Measurements from ENCODE around the gene BHMT2.

Gene BHMT2

DNA sequence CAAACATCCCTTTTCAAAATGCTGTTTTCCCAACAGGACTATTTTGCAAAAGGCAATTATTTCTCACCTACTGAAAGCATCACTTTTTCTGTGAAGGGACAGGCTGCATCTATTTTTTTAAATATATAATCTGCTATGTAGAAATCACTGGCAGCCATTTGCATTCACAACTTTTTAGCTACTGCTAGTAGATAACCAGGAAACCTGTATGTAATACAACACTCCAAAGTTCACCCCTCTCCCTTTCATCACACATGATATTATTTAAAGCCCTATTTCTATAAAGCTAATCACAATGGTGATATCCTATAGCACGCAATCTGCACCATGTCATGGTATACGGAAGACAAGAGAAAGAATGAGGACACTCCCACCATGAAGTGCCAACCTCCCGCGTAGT is 9.9 kb upstream of the BHMT2 start:
- no peak overlapping the region for H3K4me3 ChIP-seq (ENCODE audit: insufficient read depth, low read depth, low read length)
- no peaks in the 10 kb centered on the region for H3K4me1 ChIP-seq (ENCODE audit: control insufficient read depth, insufficient read depth, low read length)
- no peak overlapping the region for H3K27ac ChIP-seq (ENCODE audit: insufficient read depth, low read depth, low read length, poor library complexity, severe bottlenecking)
- H3K36me3 ChIP-seq (ENCODE audit: control insufficient read depth, insufficient read depth, low read length) = no peaks in the 10 kb centered on the region
- WGBS, 2 experiments = 86 to 97% methylated on average over 2 to 3 of the region's 4 CpGs
- H3K9me3 ChIP-seq (ENCODE audit: control insufficient read depth, low read length) = no peaks in the 10 kb centered on the region
- no peaks in the 10 kb centered on the region for H3K27me3 ChIP-seq (ENCODE audit: control insufficient read depth, insufficient read depth, low read length, poor library complexity, severe bottlenecking)

DNA sequence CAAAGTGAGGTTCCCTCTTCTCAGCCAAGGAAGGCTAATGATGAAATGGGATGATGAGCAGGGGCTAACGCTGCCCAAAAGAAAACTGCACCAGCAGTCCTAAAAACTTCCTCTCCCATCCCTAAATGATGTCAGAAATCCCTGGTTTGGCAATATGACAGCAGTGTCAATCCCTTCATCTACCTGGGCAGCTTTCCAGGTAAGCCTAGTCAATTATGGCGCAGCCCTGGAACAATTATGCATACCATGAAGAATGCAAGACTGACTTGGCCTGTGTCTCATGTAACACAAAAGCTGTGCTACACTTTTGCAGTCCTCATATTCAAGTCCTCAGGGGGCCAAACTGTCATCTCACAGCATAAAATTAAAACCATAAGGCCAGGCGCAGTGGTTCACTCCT is 7.1 kb upstream of the BHMT2 start:
- H3K27me3 ChIP-seq (ENCODE audit: control insufficient read depth, insufficient read depth, low read length, poor library complexity, severe bottlenecking) = no peaks in the 10 kb centered on the region
- H3K9me3 ChIP-seq (ENCODE audit: control insufficient read depth, low read length) = no peaks in the 10 kb centered on the region
- H3K4me1 ChIP-seq (ENCODE audit: control insufficient read depth, insufficient read depth, low read length) = no peaks in the 10 kb centered on the region
- H3K27ac ChIP-seq (ENCODE audit: insufficient read depth, low read depth, low read length, poor library complexity, severe bottlenecking) = no peak overlapping the region
- H3K36me3 ChIP-seq (ENCODE audit: control insufficient read depth, insufficient read depth, low read length) = no peaks in the 10 kb centered on the region
- WGBS, 2 experiments = 94% methylated on average over 3 of the region's 3 CpGs
- no peak overlapping the region for H3K4me3 ChIP-seq (ENCODE audit: insufficient read depth, low read depth, low read length)

DNA sequence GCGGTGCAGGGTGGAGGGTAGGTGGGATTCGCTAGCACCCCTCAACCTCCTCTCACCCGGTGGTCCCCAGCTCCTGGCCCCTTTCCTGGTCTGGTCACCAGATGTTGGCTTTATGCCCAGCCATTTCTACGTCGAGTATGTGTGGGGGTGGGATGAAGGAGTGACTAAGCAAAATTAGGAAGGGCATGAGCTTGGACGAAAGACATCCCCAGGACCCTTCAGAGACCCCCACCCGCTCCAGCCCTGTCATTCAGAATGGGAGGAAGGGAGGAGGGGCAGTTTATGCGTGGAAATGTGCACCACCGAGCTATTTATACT is 742 bp downstream of the BHMT2 start:
- H3K36me3 ChIP-seq (ENCODE audit: control insufficient read depth, insufficient read depth, low read length) = no peaks in the 10 kb centered on the region
- H3K27me3 ChIP-seq (ENCODE audit: control insufficient read depth, insufficient read depth, low read length, poor library complexity, severe bottlenecking) = no peaks in the 10 kb centered on the region
- no peak overlapping the region for H3K4me3 ChIP-seq (ENCODE audit: insufficient read depth, low read depth, low read length)
- H3K27ac ChIP-seq (ENCODE audit: insufficient read depth, low read depth, low read length, poor library complexity, severe bottlenecking) = no peak overlapping the region
- no peaks in the 10 kb centered on the region for H3K9me3 ChIP-seq (ENCODE audit: control insufficient read depth, low read length)
- no peaks in the 10 kb centered on the region for H3K4me1 ChIP-seq (ENCODE audit: control insufficient read depth, insufficient read depth, low read length)
- WGBS, 2 experiments = 85 to 87% methylated on average over 9 of the region's 9 CpGs

- no peaks in the 10 kb centered on the region for H3K4me1 ChIP-seq (ENCODE audit: control insufficient read depth, insufficient read depth, low read length)
- H3K36me3 ChIP-seq (ENCODE audit: control insufficient read depth, insufficient read depth, low read length) = no peaks in the 10 kb centered on the region
- no peaks in the 10 kb centered on the region for H3K27me3 ChIP-seq (ENCODE audit: control insufficient read depth, insufficient read depth, low read length, poor library complexity, severe bottlenecking)
- H3K4me3 ChIP-seq (ENCODE audit: insufficient read depth, low read depth, low read length) = no peak overlapping the region
- H3K27ac ChIP-seq (ENCODE audit: insufficient read depth, low read depth, low read length, poor library complexity, severe bottlenecking) = no peak overlapping the region
- WGBS, 2 experiments = 89 to 93% methylated on average over 6 of the region's 6 CpGs
- H3K9me3 ChIP-seq (ENCODE audit: control insufficient read depth, low read length) = no peaks in the 10 kb centered on the region
These were observed 5.1 kb downstream of the BHMT2 start for GRCh38 chr5:79074641-79075040.

GRCh38 chr5:79075646-79076426 is 6.3 kb downstream of the BHMT2 start:
- H3K4me3 ChIP-seq (ENCODE audit: insufficient read depth, low read depth, low read length) = no peak overlapping the region
- H3K36me3 ChIP-seq (ENCODE audit: control insufficient read depth, insufficient read depth, low read length) = no peaks in the 10 kb centered on the region
- no peaks in the 10 kb centered on the region for H3K9me3 ChIP-seq (ENCODE audit: control insufficient read depth, low read length)
- WGBS, 2 experiments = 92 to 94% methylated on average over 11 of the region's 11 CpGs
- no peaks in the 10 kb centered on the region for H3K4me1 ChIP-seq (ENCODE audit: control insufficient read depth, insufficient read depth, low read length)
- H3K27me3 ChIP-seq (ENCODE audit: control insufficient read depth, insufficient read depth, low read length, poor library complexity, severe bottlenecking) = no peaks in the 10 kb centered on the region
- no peak overlapping the region for H3K27ac ChIP-seq (ENCODE audit: insufficient read depth, low read depth, low read length, poor library complexity, severe bottlenecking)

GRCh38 chr5:79076819-79077218 is 7.3 kb downstream of the BHMT2 start:
- no peaks in the 10 kb centered on the region for H3K27me3 ChIP-seq (ENCODE audit: control insufficient read depth, insufficient read depth, low read length, poor library complexity, severe bottlenecking)
- H3K4me3 ChIP-seq (ENCODE audit: insufficient read depth, low read depth, low read length) = no peak overlapping the region
- H3K36me3 ChIP-seq (ENCODE audit: control insufficient read depth, insufficient read depth, low read length) = no peaks in the 10 kb centered on the region
- no peaks in the 10 kb centered on the region for H3K4me1 ChIP-seq (ENCODE audit: control insufficient read depth, insufficient read depth, low read length)
- no peaks in the 10 kb centered on the region for H3K9me3 ChIP-seq (ENCODE audit: control insufficient read depth, low read length)
- no peak overlapping the region for H3K27ac ChIP-seq (ENCODE audit: insufficient read depth, low read depth, low read length, poor library complexity, severe bottlenecking)
- WGBS, 2 experiments = 93 to 95% methylated on average over 4 of the region's 4 CpGs

- Histone ChIP-seq H3K27me3 (ENCODE audit: control insufficient read depth, insufficient read depth, low read length, poor library complexity, severe bottlenecking) (no peaks in the 10 kb centered on the region), H3K36me3 (ENCODE audit: control insufficient read depth, insufficient read depth, low read length) (no peaks in the 10 kb centered on the region), H3K9me3 (ENCODE audit: control insufficient read depth, low read length) (no peaks in the 10 kb centered on the region), H3K4me1 (ENCODE audit: control insufficient read depth, insufficient read depth, low read length) (no peaks in the 10 kb centered on the region), H3K27ac (ENCODE audit: insufficient read depth, low read depth, low read length, poor library complexity, severe bottlenecking) (no peak overlapping the region), H3K4me3 (ENCODE audit: insufficient read depth, low read depth, low read length) (no peak overlapping the region)
- 89 to 90% methylated on average over 3 of the region's 3 CpGs for WGBS, 2 experiments
These were observed 8.3 kb downstream of the BHMT2 start for GRCh38 chr5:79077680-79078365.

- Histone ChIP-seq H3K27me3 (ENCODE audit: control insufficient read depth, insufficient read depth, low read length, poor library complexity, severe bottlenecking) (no peaks in the 10 kb centered on the region), H3K36me3 (ENCODE audit: control insufficient read depth, insufficient read depth, low read length) (no peaks in the 10 kb centered on the region), H3K9me3 (ENCODE audit: control insufficient read depth, low read length) (no peaks in the 10 kb centered on the region), H3K27ac (ENCODE audit: insufficient read depth, low read depth, low read length, poor library complexity, severe bottlenecking) (no peak overlapping the region), H3K4me3 (ENCODE audit: insufficient read depth, low read depth, low read length) (no peak overlapping the region), H3K4me1 (ENCODE audit: control insufficient read depth, insufficient read depth, low read length) (no peaks in the 10 kb centered on the region)
- WGBS, 2 experiments = 88% methylated on average over 2 of the region's 2 CpGs
These were observed 11.2 kb downstream of the BHMT2 start for GRCh38 chr5:79080804-79081203.

DNA sequence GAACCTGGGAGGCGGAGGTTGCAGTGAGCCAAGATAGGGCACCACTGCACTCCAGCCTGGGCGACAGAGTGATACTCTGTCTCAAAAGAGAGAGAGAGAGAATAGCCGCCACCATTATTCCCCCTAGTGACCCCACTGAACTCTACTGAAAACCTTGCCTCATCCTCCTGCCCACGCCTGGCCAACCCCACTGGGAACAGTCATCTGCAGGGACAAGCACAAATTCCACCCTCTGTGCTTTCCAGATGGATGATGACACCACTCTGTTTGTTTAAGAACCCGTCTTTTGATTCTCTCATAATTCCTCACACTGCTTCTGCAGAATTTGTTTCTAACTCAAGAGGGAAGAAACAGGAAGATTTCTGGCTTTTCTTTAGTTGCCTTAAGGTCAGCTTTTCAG is 12.2 kb downstream of the BHMT2 start:
- H3K27ac ChIP-seq (ENCODE audit: insufficient read depth, low read depth, low read length, poor library complexity, severe bottlenecking) = no peak overlapping the region
- no peaks in the 10 kb centered on the region for H3K4me1 ChIP-seq (ENCODE audit: control insufficient read depth, insufficient read depth, low read length)
- no peak overlapping the region for H3K4me3 ChIP-seq (ENCODE audit: insufficient read depth, low read depth, low read length)
- 88 to 90% methylated on average over 5 of the region's 5 CpGs for WGBS, 2 experiments
- H3K27me3 ChIP-seq (ENCODE audit: control insufficient read depth, insufficient read depth, low read length, poor library complexity, severe bottlenecking) = no peaks in the 10 kb centered on the region
- H3K36me3 ChIP-seq (ENCODE audit: control insufficient read depth, insufficient read depth, low read length) = no peaks in the 10 kb centered on the region
- H3K9me3 ChIP-seq (ENCODE audit: control insufficient read depth, low read length) = no peaks in the 10 kb centered on the region

GRCh38 chr5:79086116-79086515 is 16.5 kb downstream of the BHMT2 start:
- Histone ChIP-seq H3K27me3 (ENCODE audit: control insufficient read depth, insufficient read depth, low read length, poor library complexity, severe bottlenecking) (no peaks in the 10 kb centered on the region), H3K9me3 (ENCODE audit: control insufficient read depth, low read length) (no peaks in the 10 kb centered on the region), H3K27ac (ENCODE audit: insufficient read depth, low read depth, low read length, poor library complexity, severe bottlenecking) (no peak overlapping the region), H3K4me1 (ENCODE audit: control insufficient read depth, insufficient read depth, low read length) (no peaks in the 10 kb centered on the region), H3K4me3 (ENCODE audit: insufficient read depth, low read depth, low read length) (no peak overlapping the region), H3K36me3 (ENCODE audit: control insufficient read depth, insufficient read depth, low read length) (no peaks in the 10 kb centered on the region)
- 89 to 90% methylated on average over 2 of the region's 2 CpGs for WGBS, 2 experiments
